Dedifferentiated amniotic fluid mesenchymal stem cell (primary cell): ENCODE data around the gene RB1.
A peak's percentile ranks its signal among the peaks of the same experiment; 100 is the strongest.
"Not testable (repeated sequence)": the region's sequence is repeated elsewhere in the genome, so short reads cannot be mapped to it uniquely, and the experiment has no call there.

Source experiments
- DNase-seq: peaks from one replicate; pipeline ENCODE4 v3.0.0-alpha.2; 2016; ENCODE audit errors: extremely low spot score

The RB1 gene

DNA sequence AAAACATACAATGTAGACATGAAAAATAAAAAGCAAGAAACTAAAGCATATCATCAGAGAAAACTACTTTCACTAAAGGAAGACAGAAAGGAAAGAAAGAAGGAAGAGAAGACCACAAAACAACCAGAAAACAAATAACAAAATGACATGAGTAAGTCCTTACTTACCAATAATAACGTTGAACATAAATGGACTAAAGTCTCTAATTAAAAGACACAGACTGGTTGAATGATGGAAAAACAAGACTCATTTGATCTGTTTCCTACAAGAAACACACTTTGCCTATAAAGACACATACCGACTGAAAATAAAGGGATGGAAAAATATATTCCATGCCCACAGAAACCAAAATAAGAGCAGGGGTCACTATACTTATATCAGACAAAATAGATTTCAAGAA is 46.0 kb downstream of the RB1 start:
- no peak for DNase-seq

- DNase-seq: no peak
Measured at GRCh38 chr13:48353590-48353989, 50.0 kb downstream of the RB1 start.

- not testable (repeated sequence) for DNase-seq
Measured at GRCh38 chr13:48355524-48355923, 52.0 kb downstream of the RB1 start.

GRCh38 chr13:48356750-48357149 is 53.2 kb downstream of the RB1 start:
- no peak for DNase-seq

DNA sequence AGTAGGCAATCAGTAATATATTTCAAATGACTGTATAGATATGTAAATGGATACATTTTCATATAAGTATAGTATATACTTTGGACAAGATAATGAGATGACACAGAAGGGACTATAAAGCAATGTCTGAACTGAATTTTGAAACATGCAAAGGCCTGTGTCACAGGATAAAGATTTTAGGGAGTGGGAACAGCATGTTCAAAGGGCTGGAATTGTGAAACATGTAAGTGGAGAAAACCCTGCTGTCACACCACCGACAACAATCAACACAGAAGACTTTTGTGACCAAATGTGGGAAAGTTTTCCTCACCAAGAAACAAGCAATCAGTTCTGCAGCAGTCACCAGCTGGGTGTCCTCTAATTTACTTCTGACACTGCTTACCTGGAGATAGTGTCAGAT is 66.4 kb downstream of the RB1 start:
- DNase-seq: no peak

- DNase-seq: no peak
Measured at GRCh38 chr13:48370815-48371214, 67.3 kb downstream of the RB1 start.

DNA sequence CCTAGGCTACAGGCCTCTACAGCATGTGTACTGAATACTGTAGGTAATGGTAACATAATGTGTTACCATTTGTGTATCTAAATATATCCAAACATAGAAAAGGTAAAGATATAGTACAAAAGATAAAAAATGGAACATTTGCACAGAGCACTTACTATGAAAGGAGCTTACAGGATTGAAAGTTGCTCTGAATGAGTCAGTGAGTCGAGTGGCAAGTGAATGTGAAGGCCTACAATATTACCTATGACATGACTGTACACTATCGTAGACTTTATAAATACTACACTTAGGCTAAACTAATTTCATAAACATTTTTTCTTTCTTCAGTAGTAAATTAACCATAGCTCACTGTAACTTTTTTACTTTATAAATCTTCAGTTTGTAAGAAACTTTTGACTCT is 74.3 kb downstream of the RB1 start:
- no peak for DNase-seq

- DNase-seq: no peak
Measured at GRCh38 chr13:48380581-48380980, 77.0 kb downstream of the RB1 start.

DNA sequence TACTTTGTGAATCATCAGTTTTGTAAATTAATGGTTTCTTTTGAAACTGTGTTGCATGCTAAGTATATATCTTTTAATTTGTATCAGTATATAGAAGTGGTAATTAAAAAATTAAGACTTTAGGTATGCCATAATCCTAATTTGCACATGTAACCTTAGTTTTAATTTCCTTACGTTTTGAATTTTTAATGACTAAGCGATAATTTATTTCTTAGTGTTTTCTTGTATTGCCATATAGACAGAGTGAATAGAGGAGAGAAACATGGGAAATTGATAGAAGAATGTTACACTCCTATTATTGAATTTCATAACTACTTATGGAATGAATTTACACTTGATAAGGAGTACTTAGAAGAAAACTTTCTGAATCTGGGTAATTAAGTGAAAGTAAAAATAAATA is 79.8 kb downstream of the RB1 start:
- DNase-seq: no peak

DNA sequence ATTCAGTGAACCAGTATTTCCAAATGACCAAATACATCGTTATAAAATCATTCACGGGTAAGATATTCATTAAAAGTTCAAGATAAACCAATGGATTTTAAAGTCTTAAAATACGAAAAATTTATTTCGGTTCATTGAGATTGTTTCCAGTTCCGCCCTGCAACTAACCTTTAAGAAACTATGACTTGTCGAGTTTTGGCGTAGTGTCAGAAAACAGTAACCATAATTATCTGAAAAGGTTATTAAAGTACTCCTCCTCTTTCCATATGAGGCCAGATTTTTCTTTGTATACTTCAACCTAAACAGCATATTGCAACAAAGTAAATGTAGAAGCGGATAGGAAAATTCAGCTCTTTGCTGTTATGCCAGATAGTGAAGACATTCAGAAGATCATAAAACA is 83.3 kb downstream of the RB1 start:
- DNase-seq: no peak

DNA sequence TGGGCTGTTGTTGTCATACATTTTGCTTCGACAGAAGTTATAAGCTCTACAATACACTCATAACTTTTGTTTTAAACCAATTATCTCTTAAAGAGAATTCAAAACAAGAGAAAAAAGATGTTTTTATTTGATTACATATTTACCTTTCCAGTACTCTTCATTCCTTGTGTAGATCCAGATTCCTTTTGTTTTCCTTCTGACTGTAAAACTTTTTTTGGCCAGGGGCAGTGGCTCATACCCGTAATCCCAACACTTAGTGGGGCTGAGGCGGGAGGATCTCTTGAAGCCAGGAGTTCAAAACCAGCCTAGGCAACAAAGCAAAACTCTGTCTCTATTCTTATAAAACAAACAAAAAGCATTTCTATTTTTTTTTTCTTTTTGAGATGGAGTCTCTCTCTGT is 87.7 kb downstream of the RB1 start:
- DNase-seq: no peak

- DNase-seq: no peak
Measured at GRCh38 chr13:48393030-48393697, 89.6 kb downstream of the RB1 start.

- DNase-seq: no peak
Measured at GRCh38 chr13:48393698-48394085, 90.1 kb downstream of the RB1 start.

DNA sequence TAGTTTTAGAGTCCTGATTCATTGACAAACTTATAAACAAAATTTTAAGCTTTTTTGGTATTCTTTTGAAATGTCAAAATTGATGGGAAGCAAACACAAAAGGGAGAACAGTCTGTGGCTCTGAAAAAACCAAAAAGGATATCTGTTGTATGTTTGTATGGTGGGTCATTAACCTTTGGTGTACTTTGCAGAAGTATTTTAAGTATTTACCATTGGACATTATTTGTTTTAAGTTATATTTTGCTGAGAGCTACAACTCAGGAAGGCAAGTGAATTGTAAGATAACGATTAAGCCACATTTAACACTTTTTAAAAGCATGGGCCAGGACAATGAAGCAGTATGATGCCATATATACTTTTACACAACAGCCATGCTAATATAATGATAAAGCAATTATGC is 94.2 kb downstream of the RB1 start:
- no peak for DNase-seq

- DNase-seq: peak; percentile 20
Measured at GRCh38 chr13:48398450-48399095, 95.0 kb downstream of the RB1 start.

- DNase-seq: peak; percentile 30
Measured at GRCh38 chr13:48400090-48400694, 96.6 kb downstream of the RB1 start.

GRCh38 chr13:48400850-48401291 is 97.3 kb downstream of the RB1 start:
- peak; percentile 76 for DNase-seq

- DNase-seq: no peak
Measured at GRCh38 chr13:48401480-48401879, 97.9 kb downstream of the RB1 start.

DNA sequence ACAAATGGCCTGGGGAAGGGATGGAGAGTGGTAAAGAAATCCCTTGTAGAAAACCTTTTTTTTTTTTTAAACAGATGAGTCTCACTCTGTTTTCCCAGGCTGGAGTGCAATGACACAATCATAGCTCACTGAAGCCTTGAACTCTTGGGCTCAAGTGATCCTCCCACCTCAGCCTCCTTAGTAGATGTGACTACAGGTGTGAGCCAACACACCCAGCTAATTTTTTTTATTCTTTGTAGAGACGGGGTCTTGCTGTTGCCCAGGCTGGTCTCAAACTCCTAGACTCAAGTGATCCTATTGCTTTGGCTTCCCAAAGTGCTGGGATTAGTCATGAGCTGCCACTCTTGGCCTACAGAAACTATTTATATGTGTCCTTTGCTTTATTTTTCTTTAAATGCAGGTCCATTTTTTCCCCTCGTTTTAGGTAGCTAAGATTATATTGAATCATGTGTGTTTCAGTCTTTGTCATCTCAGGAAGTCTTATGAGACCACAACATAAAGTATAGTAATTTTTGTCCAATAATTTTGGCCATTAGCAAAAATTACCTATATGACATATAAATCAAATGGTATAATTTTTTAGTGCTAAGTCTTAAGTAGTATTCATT is 98.9 kb downstream of the RB1 start:
- no peak for DNase-seq

GRCh38 chr13:48403151-48403631 is 99.6 kb downstream of the RB1 start:
- peak; percentile 35 for DNase-seq

DNA sequence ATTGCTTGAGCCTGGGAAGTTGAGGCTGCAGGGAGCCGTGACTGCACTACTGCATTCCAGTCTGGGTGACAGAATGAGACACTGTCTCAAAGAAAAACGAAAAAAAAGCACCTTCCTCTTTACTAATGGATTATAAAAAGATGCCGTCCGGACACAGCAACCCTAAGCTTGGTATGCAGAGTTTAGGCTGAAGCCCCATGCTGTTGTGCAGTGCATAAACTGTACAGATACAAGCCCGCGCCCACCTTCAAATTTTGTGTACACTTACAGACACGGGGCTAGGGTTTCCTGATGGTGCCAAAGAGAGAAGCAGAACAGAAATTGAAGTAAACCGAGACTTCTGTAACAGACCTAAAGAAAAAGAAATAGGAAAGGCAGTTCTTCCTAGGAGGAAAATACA is 100.4 kb downstream of the RB1 start:
- no peak for DNase-seq

DNA sequence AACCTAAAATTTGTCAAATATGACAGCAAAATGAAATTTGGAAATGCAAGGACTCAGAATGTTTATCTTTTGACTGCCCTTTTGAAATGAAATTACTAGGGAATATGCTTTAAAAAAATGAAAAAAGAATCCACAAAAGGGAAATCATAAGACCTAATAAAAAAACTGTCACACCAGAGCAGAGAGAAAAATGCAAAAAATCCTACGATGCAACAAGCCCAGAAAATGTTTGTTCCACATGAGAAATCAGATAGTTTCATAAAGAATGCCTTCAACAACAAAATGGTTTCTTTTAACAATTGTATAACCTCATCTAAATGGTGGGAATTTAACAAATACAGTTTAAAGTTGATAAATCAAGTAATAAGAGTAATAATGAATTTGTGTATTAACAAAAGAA is 101.4 kb downstream of the RB1 start:
- DNase-seq: peak; percentile 42

- no peak for DNase-seq
Measured at GRCh38 chr13:48405875-48406274, 102.3 kb downstream of the RB1 start.
